ENCODE measurements around the gene MAPK8. TPM values are rescaled to one million over a fixed set of nuclear protein-coding genes. Genes with fewer than 3 reads are reported as not detected.

The MAPK8 gene
- total RNA-seq, 4 donors from 2014 or later, result 36.1 to 51.5 (median 46.9) TPM

GRCh38 chr10:48453451-48454301, 147.2 kb downstream of the MAPK8 start:
- no peak for TF ChIP-seq CTCF (IDR thresholded peaks at IDR 0.05)
- no peak for ATAC-seq (ENCODE audit: low FRiP score)
- DNase-seq (ENCODE audit: low spot score), result no peak

- ATAC-seq (ENCODE audit: low FRiP score) (no peak), DNase-seq (ENCODE audit: low spot score) (no peak)
- no peak for TF ChIP-seq CTCF (IDR thresholded peaks at IDR 0.05)
Measured at GRCh38 chr10:48454302-48455054, 148.0 kb downstream of the MAPK8 start.

GRCh38 chr10:48455055-48455391, 148.5 kb downstream of the MAPK8 start:
- ATAC-seq (ENCODE audit: low FRiP score) (no peak), DNase-seq (ENCODE audit: low spot score) (no peak)
- no peak for TF ChIP-seq CTCF (IDR thresholded peaks at IDR 0.05)

- no peak for TF ChIP-seq CTCF (IDR thresholded peaks at IDR 0.05)
- DNase-seq (ENCODE audit: low spot score), result no peak
- no peak for ATAC-seq (ENCODE audit: low FRiP score)
Measured at GRCh38 chr10:48455392-48456151, 149.1 kb downstream of the MAPK8 start.

GRCh38 chr10:48456361-48456804, 149.9 kb downstream of the MAPK8 start:
- no peak for ATAC-seq (ENCODE audit: low FRiP score)
- no peak for DNase-seq (ENCODE audit: low spot score)
- TF ChIP-seq CTCF (IDR thresholded peaks at IDR 0.05), result no peak

- TF ChIP-seq CTCF (IDR thresholded peaks at IDR 0.05), result no peak
- ATAC-seq (ENCODE audit: low FRiP score) (no peak), DNase-seq (ENCODE audit: low spot score) (no peak)
Measured at GRCh38 chr10:48456808-48457761, 150.6 kb downstream of the MAPK8 start.
